ENCODE results near the gene PDE1C.

PDE1C gene

DNA sequence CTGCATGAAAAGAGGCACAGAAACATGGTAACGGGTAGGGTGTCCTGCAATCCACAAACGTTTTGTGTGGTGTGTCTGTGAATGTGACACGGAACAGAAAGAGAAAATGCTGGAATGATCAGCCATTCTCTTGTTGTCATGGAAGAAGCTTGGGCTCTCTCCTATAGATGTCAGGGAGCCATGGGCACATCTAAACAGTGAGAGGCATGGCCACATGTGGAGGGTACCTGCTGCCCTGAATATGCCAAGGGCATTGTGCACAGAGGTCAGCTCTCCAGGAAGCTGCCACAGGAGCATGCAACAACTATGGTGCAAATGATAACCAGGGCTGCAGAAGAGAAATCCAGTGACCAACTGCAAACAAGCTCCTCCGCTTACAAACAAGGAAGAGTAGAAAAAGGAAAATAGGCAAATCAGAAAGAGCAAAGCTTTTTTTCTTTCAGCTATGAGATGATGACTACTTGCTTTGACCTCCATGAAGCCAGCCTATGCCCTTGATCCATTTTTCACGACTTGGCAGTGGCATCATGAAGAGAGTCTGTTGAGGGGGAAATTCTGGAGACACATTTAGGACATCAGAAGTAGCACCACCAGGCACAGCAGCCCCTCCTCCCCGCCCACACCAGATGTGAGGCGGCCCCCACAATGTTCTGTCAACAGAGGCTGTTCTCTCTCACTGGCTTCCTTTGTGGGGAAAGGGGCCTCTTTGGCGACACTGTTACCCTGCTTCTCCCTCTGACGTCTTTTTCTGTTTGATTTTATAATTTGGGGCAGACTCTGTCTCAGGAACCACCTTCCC lies 4.8 kb upstream of the PDE1C start:
- DNase-seq (ENCODE audit: low spot score), result no peak

GRCh38 chr7:32073533-32073932 lies 3.3 kb upstream of the PDE1C start:
- no peak for DNase-seq (ENCODE audit: low spot score)

GRCh38 chr7:32072397-32072796 lies 2.2 kb upstream of the PDE1C start:
- DNase-seq (ENCODE audit: low spot score), result no peak

DNA sequence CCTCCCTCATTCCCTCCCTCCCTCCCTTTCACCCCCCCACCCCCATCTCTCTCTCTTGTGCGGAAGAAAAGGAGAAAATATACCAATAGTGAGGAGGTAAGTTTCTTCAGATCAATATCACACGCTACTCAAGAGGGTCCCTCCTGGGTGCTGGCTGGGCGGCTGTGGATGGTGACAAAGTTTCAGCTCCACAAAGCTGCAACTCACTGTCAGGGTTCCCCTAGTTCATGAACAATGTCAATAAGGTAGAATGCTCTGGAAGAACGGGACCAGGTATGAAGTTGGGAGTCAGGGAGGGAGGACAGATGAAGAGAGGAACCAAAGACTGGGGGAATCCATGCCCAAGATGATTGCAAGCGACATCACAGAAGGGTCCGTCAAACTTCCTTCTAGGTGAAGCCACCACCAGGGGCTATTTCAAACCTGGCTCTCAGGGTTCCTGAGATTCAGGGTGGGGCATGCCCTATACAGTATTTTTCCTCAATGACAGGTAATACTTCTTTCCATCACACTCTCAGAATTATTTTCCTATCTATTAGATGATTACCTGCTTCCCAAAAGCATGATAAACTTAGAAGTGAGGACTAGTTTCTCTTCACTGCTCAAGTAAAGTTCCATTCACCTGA lies 1.4 kb upstream of the PDE1C start:
- DNase-seq (ENCODE audit: low spot score), result no peak

GRCh38 chr7:32070051-32070405 lies 179 bp downstream of the PDE1C start:
- no peak for DNase-seq (ENCODE audit: low spot score)

- no peak for DNase-seq (ENCODE audit: low spot score)
Observed at GRCh38 chr7:32069116-32069650, 1.0 kb downstream of the PDE1C start.

GRCh38 chr7:32068411-32069101 lies 1.7 kb downstream of the PDE1C start:
- no peak for DNase-seq (ENCODE audit: low spot score)

DNA sequence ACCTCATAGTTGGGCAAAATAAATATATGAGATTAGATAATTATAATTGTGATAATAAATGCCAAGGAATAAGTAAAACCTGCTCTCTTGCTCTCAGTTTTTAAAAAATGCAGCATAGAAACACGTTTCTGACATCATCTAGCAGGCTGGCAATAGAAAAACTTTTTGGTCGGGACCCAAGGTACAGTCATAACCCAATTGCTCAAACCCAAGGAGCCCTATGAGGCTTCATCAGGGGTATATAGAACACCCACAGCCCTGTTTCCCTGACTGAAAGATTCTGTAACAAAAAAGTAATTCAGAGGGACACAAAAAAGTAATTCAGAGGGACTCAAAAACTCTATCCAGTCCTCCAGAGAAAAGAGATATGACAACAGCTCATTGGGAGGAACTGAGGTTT lies 3.8 kb downstream of the PDE1C start:
- DNase-seq (ENCODE audit: low spot score), result no peak

DNA sequence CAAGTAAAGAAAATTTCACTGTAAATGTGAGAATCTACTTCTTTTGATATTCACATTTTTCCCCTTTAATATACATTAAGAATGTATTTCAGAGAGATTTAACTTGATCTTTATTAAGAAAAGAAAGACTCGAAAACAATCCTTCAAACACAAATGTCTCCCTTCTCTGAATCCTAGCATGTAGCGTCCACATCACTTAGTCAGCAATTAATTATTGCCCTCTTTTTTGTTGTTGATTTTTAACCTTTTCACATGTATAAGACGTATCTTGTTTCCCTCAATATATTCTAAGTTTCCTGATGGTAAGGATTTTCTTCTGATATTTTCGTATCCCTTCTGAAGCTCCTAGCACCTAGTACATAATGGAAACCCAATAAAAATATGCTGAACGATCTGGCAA lies 6.6 kb downstream of the PDE1C start:
- DNase-seq (ENCODE audit: low spot score), result no peak

GRCh38 chr7:32062150-32062549 lies 8.1 kb downstream of the PDE1C start:
- peak; percentile 61 for DNase-seq (ENCODE audit: low spot score)

GRCh38 chr7:32061346-32061745 lies 8.9 kb downstream of the PDE1C start:
- no peak for DNase-seq (ENCODE audit: low spot score)

GRCh38 chr7:32059289-32060011 lies 10.8 kb downstream of the PDE1C start:
- DNase-seq (ENCODE audit: low spot score), result no peak

DNA sequence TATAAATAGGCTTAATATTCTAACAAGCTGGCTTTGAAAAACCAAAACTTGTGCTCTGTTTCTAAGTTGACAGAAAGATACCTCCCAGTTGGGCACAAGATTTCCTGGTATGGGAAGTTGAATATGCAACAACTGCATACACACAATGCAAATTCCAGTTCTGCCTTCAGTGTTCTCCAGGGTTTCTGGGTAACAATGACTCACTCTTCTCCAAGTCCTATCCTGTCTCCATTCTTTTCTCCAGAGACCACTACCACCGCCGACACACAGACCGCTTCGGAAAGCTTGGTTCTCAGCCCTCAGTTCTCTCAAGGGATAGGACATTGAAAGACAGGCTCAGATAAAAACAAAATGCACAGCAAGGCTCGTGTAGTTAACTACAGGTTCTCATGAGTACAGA lies 12.2 kb downstream of the PDE1C start:
- DNase-seq (ENCODE audit: low spot score), result no peak

DNA sequence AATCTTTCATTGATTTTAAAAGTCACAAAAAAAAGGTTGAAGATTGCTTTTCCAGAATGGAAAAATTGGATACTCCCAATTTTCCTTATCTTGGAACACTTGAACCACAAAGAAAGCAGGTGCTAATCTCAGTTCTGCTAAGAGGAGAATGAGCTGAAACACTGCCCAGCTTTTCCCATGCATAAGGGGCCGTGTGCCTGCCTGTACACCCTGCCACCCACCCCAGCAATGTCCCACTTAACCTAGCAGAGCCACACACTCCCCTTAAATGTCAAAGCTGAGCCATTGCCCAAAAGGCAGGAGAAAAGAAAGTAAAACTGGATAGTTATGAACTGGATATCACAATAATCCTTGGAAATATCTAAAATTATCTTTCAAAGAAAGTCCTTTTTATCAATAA lies 13.4 kb downstream of the PDE1C start:
- DNase-seq (ENCODE audit: low spot score), result no peak

DNA sequence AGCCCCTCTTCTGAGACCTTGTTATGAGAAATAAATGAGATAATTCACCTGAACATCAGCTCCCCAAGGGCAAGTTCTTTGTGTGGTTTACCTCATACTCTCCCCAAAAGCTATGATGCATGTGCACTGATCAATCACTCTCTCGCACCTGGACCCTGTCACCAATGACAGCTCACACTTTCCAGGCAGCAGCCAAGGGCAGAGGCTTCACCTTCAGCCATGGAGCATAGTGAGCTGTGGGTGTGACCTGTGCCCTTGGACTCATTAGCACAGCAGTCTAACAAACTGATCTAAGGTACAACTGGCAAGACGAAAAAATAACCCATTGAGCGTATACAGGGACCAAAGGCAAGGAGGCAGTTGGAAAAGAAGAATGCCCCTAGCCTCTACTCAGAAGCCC lies 17.0 kb downstream of the PDE1C start:
- no peak for DNase-seq (ENCODE audit: low spot score)

GRCh38 chr7:32051128-32051527 lies 19.1 kb downstream of the PDE1C start:
- no peak for DNase-seq (ENCODE audit: low spot score)

- no peak for DNase-seq (ENCODE audit: low spot score)
Observed at GRCh38 chr7:32049599-32049998, 20.6 kb downstream of the PDE1C start.

GRCh38 chr7:32048970-32049491 lies 21.2 kb downstream of the PDE1C start:
- no peak for DNase-seq (ENCODE audit: low spot score)

- DNase-seq (ENCODE audit: low spot score), result no peak
Observed at GRCh38 chr7:32047801-32048200, 22.4 kb downstream of the PDE1C start.

GRCh38 chr7:32047075-32047474 lies 23.1 kb downstream of the PDE1C start:
- DNase-seq (ENCODE audit: low spot score), result no peak

DNA sequence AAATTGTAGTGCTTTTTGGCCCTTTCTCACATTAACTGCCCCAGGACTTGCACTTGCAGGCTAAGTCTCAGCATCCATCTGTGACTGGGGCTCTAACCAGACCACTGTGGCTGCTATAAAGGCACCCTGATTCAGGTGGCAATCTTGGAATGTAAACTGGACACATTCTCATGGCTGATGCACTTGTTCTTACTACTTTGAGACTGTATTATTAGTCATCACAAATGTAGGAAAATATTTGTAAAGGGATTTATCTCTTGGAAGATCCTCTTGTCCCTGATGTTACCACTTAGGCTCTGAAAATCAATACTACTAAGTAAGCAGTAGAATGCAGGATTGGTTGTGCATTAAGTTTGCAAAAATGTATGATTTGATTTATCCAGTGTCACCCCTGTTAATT lies 25.0 kb downstream of the PDE1C start:
- DNase-seq (ENCODE audit: low spot score), result no peak

DNA sequence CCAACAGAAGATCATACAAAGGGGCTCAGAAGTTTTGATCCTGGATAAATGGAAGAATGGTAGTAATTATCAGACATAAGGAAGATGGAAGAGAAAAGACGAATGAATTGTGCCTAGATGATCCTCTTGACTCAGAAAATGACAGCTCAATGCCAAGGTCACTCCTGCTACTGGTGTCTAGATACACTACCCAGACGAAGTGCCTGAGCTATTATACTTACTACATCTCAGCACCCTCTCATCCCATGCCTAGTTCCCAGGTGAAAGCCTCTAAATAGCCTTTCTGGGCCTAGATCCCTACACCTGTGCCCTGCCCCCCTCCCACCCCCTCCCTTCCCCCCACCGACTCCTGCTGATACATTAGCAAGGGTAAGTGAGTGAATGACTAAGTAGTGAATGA lies 25.5 kb downstream of the PDE1C start:
- DNase-seq (ENCODE audit: low spot score), result no peak

Measured in ecto neural progenitor cell (in vitro differentiated cells).